Lower lobe of right lung (tissue), 2 donors: Measurements from ENCODE around the gene RAB40C. TPM values are rescaled to one million over a fixed set of nuclear protein-coding genes. Genes with fewer than 3 reads are reported as not detected.

ENCODE experiments used
- ATAC-seq, 2 donors: fragments of 200-7000 bp; cut with Tn5 transposase; one replicate each; pipeline ENCODE4 v1.9.1; 2020 to 2022; ENCODE audit warnings: mild to moderate bottlenecking in 2 of 2, moderate library complexity in 2 of 2
- DNase-seq: peaks from one replicate; pipeline ENCODE4 v3.0.0-alpha.2; 2020
- H3K27ac ChIP-seq: fragments of 200-600 bp; one replicate; pipeline ENCODE4 v1.8.0; 2022
- H3K27me3 ChIP-seq: fragments of 200-600 bp; one replicate; pipeline ENCODE4 v1.8.0; 2022; ENCODE audit warnings: low read depth
- H3K36me3 ChIP-seq: fragments of 200-600 bp; one replicate; pipeline ENCODE4 v1.8.0; 2022; ENCODE audit warnings: mild to moderate bottlenecking
- H3K4me1 ChIP-seq: fragments of 200-600 bp; one replicate; pipeline ENCODE4 v1.8.0; 2022
- H3K4me3 ChIP-seq: fragments of 200-600 bp; one replicate; pipeline ENCODE4 v1.8.0; 2022; ENCODE audit warnings: mild to moderate bottlenecking
- H3K9me3 ChIP-seq: fragments of 200-600 bp; one replicate; pipeline ENCODE4 v1.8.0; 2022
- intact Hi-C: fragments of 100-400 bp; cut with DNase I; formaldehyde crosslinking; loops from one replicate; pipeline ENCODE4 v1.11.0; 2022
- total RNA-seq: library from RNA; stranded (reverse); fragmentation: NEBNext Ultra II Directional; extraction: Animal tissue kit (Norgen Biotek cat#: 25700); gene quantifications from one replicate; pipeline ENCODE4 v1.2.1, GENCODE V29; 2021
- TF ChIP-seq, protein P1 (sequence below): fragments of 200-600 bp; IDR thresholded peaks from one replicate; pipeline ENCODE4 v1.8.0; 2022; ENCODE audit warnings: antibody characterized with exemption, mild to moderate bottlenecking
- donor health status: DM: no; HTN: yes; CAD: no; lungs with severe emphysema.

The RAB40C gene
- total RNA-seq, 1 donor from 2014 or later, result 40.1 TPM

GRCh38 chr16:657487-657886, 67.6 kb downstream of the RAB40C start:
- Histone ChIP-seq H3K27ac (no peak overlapping the region), H3K36me3 (peaks cover 26% of the 10 kb centered on the region), H3K27me3 (no peaks in the 10 kb centered on the region), H3K4me1 (peaks cover 16% of the 10 kb centered on the region), H3K4me3 (no peak overlapping the region), H3K9me3 (no peaks in the 10 kb centered on the region)
- intact Hi-C loops, result no loop called here
- TF ChIP-seq, protein P1, sequence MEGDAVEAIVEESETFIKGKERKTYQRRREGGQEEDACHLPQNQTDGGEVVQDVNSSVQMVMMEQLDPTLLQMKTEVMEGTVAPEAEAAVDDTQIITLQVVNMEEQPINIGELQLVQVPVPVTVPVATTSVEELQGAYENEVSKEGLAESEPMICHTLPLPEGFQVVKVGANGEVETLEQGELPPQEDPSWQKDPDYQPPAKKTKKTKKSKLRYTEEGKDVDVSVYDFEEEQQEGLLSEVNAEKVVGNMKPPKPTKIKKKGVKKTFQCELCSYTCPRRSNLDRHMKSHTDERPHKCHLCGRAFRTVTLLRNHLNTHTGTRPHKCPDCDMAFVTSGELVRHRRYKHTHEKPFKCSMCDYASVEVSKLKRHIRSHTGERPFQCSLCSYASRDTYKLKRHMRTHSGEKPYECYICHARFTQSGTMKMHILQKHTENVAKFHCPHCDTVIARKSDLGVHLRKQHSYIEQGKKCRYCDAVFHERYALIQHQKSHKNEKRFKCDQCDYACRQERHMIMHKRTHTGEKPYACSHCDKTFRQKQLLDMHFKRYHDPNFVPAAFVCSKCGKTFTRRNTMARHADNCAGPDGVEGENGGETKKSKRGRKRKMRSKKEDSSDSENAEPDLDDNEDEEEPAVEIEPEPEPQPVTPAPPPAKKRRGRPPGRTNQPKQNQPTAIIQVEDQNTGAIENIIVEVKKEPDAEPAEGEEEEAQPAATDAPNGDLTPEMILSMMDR, result no peak
- no peak for ATAC-seq
- DNase-seq, result no peak

GRCh38 chr16:658679-659571, 69.1 kb downstream of the RAB40C start:
- no peaks in the 10 kb centered on the region for H3K9me3 ChIP-seq
- DNase-seq (no peak), ATAC-seq (no peak)
- no peak overlapping the region for H3K27ac ChIP-seq
- intact Hi-C loops, result no loop called here
- peaks cover 16% of the 10 kb centered on the region for H3K4me1 ChIP-seq
- peaks cover 20% of the 10 kb centered on the region for H3K36me3 ChIP-seq
- H3K27me3 ChIP-seq, result no peaks in the 10 kb centered on the region
- no peak overlapping the region for H3K4me3 ChIP-seq
- TF ChIP-seq, protein P1, result no peak

GRCh38 chr16:659618-660017, 69.8 kb downstream of the RAB40C start:
- ATAC-seq (no peak), DNase-seq (no peak)
- intact Hi-C loops, result no loop called here
- H3K27ac ChIP-seq, result no peak overlapping the region
- no peaks in the 10 kb centered on the region for H3K27me3 ChIP-seq
- H3K4me1 ChIP-seq, result peaks cover 16% of the 10 kb centered on the region
- no peak overlapping the region for H3K4me3 ChIP-seq
- TF ChIP-seq, protein P1, result no peak
- no peaks in the 10 kb centered on the region for H3K9me3 ChIP-seq
- peaks cover 18% of the 10 kb centered on the region for H3K36me3 ChIP-seq

- intact Hi-C loops, result no loop called here
- no peaks in the 10 kb centered on the region for H3K9me3 ChIP-seq
- DNase-seq (no peak), ATAC-seq (peak in 1 of 2 donors; percentile 0)
- peak overlapping the region; percentile 74 for H3K27ac ChIP-seq
- H3K4me1 ChIP-seq, result peaks cover 16% of the 10 kb centered on the region
- TF ChIP-seq, protein P1, result no peak
- H3K4me3 ChIP-seq, result no peak overlapping the region
- no peaks in the 10 kb centered on the region for H3K27me3 ChIP-seq
- peaks cover 18% of the 10 kb centered on the region for H3K36me3 ChIP-seq
These were observed 70.2 kb downstream of the RAB40C start for GRCh38 chr16:660132-660458.

DNA sequence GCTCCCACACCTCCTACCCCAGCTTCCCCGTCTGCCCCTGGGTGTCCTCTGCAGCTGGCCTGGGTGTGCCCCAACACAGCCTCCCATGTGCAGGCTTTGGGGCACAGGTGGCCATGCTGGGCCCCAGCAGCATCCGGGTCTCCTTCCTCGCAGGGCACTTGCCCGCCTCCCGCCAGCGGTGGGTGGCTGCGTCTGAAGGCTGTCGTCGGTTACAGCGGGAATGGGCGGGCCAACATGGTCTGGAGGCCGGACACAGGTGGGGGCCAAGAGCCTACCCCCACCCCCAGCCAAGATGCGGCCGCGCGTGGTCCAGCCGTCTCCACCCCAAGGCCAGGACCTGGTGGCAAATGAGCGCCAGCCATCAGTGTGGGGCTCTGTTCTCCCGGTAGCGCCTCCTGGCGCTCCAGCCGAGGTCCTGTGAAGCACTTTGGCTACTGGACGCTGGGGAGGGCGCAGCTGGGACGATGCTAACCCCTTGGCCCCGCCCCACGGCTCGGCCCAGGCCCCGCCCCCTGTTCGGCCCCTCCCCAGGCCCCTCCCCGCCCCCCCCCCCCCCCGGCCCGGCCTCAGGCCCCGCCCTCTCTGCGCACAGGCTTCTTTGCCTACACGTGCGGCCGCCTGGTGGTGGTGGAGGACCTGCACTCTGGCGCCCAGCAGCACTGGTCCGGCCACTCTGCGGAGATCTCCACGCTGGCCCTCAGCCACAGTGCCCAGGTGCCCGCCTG, 70.8 kb downstream of the RAB40C start:
- H3K27me3 ChIP-seq, result no peaks in the 10 kb centered on the region
- intact Hi-C loops, result no loop called here
- TF ChIP-seq, protein P1, result peak; percentile 66
- peak; percentile 97 for DNase-seq
- H3K4me3 ChIP-seq, result peak overlapping the region; percentile 43
- H3K4me1 ChIP-seq, result peaks cover 16% of the 10 kb centered on the region
- ATAC-seq, result peak; percentile 92
- no peaks in the 10 kb centered on the region for H3K9me3 ChIP-seq
- H3K27ac ChIP-seq, result peak overlapping the region; percentile 74
- peaks cover 14% of the 10 kb centered on the region for H3K36me3 ChIP-seq
